IMR-90 (cell line): ENCODE data around the gene DTNA. TPM values are rescaled to one million over a fixed set of nuclear protein-coding genes. Genes with fewer than 3 reads are reported as not detected.

Experiments
- ATAC-seq: fragments of 200-7000 bp; cut with Tn5 transposase; 2 replicates; pipeline ENCODE4 v1.9.1; 2020; ENCODE audit warnings: low read depth, mild to moderate bottlenecking, moderate library complexity
- BruUV-seq: library from RNA; stranded (reverse); fragments of 400-500 nt; replicated peaks from 2 replicates; lab custom pipeline; 2021; lab: Mats Ljungman, UMichigan
- CTCF ChIA-PET: fragments of 300-600 bp; formaldehyde crosslinking; extraction: SDS; loops from one replicate; lab custom pipeline; 2021; ENCODE audit warnings: antibody characterized with exemption; lab: Yijun Ruan, JAX
- POLR2A ChIA-PET: fragments of 300-600 bp; sonication (Branson Sonifier 250); formaldehyde crosslinking; loops from one replicate; lab custom pipeline; 2022; ENCODE audit warnings: antibody characterized with exemption; ENCODE audit not compliant: unreplicated experiment; lab: Charles Lee
- DNase-seq: peaks from one replicate; pipeline ENCODE4 v3.0.0; 2013
- H2AFZ ChIP-seq: replicated peaks from 2 replicates; pipeline ENCODE3; 2013; ENCODE audit warnings: low read length, mild to moderate bottlenecking; ENCODE audit not compliant: poor library complexity
- H2AK5ac ChIP-seq: 2 replicates; pipeline ENCODE4 v1.6.1; 2013; ENCODE audit warnings: low read depth, low read length, inconsistent platforms
- H2AK9ac ChIP-seq: replicated peaks from 2 replicates; pipeline ENCODE3; 2013; ENCODE audit warnings: mild to moderate bottlenecking, low read depth, low read length, moderate library complexity; ENCODE audit not compliant: poor library complexity
- H2BK120ac ChIP-seq: 2 replicates; pipeline ENCODE4 v1.6.1; 2013; ENCODE audit warnings: low read depth, low read length, inconsistent platforms
- H2BK15ac ChIP-seq: 3 replicates; pipeline ENCODE4 v1.6.1; 2013; ENCODE audit warnings: low read depth, low read length, inconsistent platforms
- H2BK20ac ChIP-seq: 2 replicates; pipeline ENCODE4 v1.6.1; 2013; ENCODE audit warnings: low read depth, mild to moderate bottlenecking, inconsistent platforms, low read length, moderate library complexity
- H2BK5ac ChIP-seq: 2 replicates; pipeline ENCODE4 v1.6.1; 2013; ENCODE audit warnings: mild to moderate bottlenecking, low read depth, low read length, inconsistent platforms; ENCODE audit not compliant: poor library complexity, severe bottlenecking
- H3K14ac ChIP-seq: replicated peaks from 2 replicates; pipeline ENCODE4 v1.6.1; 2013; ENCODE audit warnings: low read depth, low read length, inconsistent platforms
- H3K18ac ChIP-seq: 2 replicates; pipeline ENCODE4 v1.6.1; 2013; ENCODE audit warnings: low read depth, low read length, control low read depth
- H3K23ac ChIP-seq: 2 replicates; pipeline ENCODE4 v1.6.1; 2013; ENCODE audit warnings: low read depth, low read length, inconsistent platforms
- H3K27ac ChIP-seq: 2 replicates; pipeline ENCODE4 v1.5.1; 2013; ENCODE audit warnings: mild to moderate bottlenecking, control low read depth, low read length; ENCODE audit not compliant: insufficient read depth
- H3K27me3 ChIP-seq: 2 replicates; pipeline ENCODE4 v1.6.1; 2013; ENCODE audit warnings: low read length; ENCODE audit not compliant: control insufficient read depth, insufficient read depth
- H3K36me3 ChIP-seq: 2 replicates; pipeline ENCODE4 v1.6.1; 2013; ENCODE audit warnings: low read length, mixed read lengths; ENCODE audit not compliant: control insufficient read depth, insufficient read depth
- H3K4ac ChIP-seq: 2 replicates; pipeline ENCODE4 v1.6.1; 2013; ENCODE audit warnings: low read depth, low read length, inconsistent platforms
- H3K4me1 ChIP-seq: 2 replicates; pipeline ENCODE4 v1.6.1; 2013; ENCODE audit warnings: low read length, mixed read lengths; ENCODE audit not compliant: control insufficient read depth, insufficient read depth
- H3K4me2 ChIP-seq: 2 replicates; pipeline ENCODE4 v1.6.1; 2013; ENCODE audit warnings: low read depth, mild to moderate bottlenecking, control low read depth, low read length, moderate library complexity
- H3K4me3 ChIP-seq: 2 replicates; pipeline ENCODE4 v1.5.1; 2013; ENCODE audit warnings: low read depth, mild to moderate bottlenecking, control low read depth, low read length, moderate library complexity; ENCODE audit not compliant: insufficient read depth
- H3K56ac ChIP-seq: 2 replicates; pipeline ENCODE4 v1.6.1; 2013; ENCODE audit warnings: low read length, inconsistent platforms; ENCODE audit not compliant: insufficient read depth; ENCODE audit errors: extremely low read depth
- H3K79me1 ChIP-seq, 2 experiments: 2 replicates each; pipeline ENCODE4 v1.6.1; 2013; ENCODE audit warnings: low read length in 2 of 2, inconsistent platforms in 1 of 2, low read depth in 1 of 2
- H3K9ac ChIP-seq: 2 replicates; pipeline ENCODE4 v1.6.1; 2013; ENCODE audit warnings: low read depth, low read length, control low read depth
- H3K9me1 ChIP-seq: 2 replicates; pipeline ENCODE4 v1.6.1; 2013; ENCODE audit warnings: low read length, inconsistent platforms; ENCODE audit not compliant: insufficient read depth
- H3K9me3 ChIP-seq: 2 replicates; pipeline ENCODE4 v1.6.1; 2013; ENCODE audit warnings: low read length; ENCODE audit not compliant: control insufficient read depth, insufficient read depth
- H4K20me1 ChIP-seq: 2 replicates; pipeline ENCODE4 v1.6.1; 2013; ENCODE audit warnings: low read length, inconsistent platforms; ENCODE audit not compliant: insufficient read depth
- H4K5ac ChIP-seq: 2 replicates; pipeline ENCODE4 v1.6.1; 2013; ENCODE audit warnings: mild to moderate bottlenecking, low read depth, low read length, control low read depth
- H4K8ac ChIP-seq, 2 experiments: 2 replicates each; pipeline ENCODE4 v1.6.1; 2013; ENCODE audit warnings: low read depth in 2 of 2, low read length in 2 of 2, control low read depth in 1 of 2, inconsistent platforms in 1 of 2
- H4K91ac ChIP-seq: 2 replicates; pipeline ENCODE4 v1.6.1; 2013; ENCODE audit warnings: low read depth, low read length, inconsistent platforms; ENCODE audit not compliant: insufficient read depth
- BHLHE40 ChIP-seq: fragments of 150-350 bp; IDR thresholded peaks from 2 replicates; pipeline ENCODE4 v1.6.1; 2016; ENCODE audit warnings: mild to moderate bottlenecking, low read depth, low read length
- CEBPB ChIP-seq: IDR thresholded peaks from 2 replicates; pipeline ENCODE4 v1.6.1; 2012; ENCODE audit warnings: low read depth, low read length, improper control_type of control experiment
- CHD1 ChIP-seq: IDR thresholded peaks from 2 replicates; pipeline ENCODE4 v1.6.1; 2012; ENCODE audit warnings: low read depth, low read length, improper control_type of control experiment
- FOS ChIP-seq: fragments of 150-350 bp; IDR thresholded peaks from 2 replicates; pipeline ENCODE4 v1.6.1; 2016; ENCODE audit warnings: low read depth, low read length
- MAFK ChIP-seq: IDR thresholded peaks from 2 replicates; pipeline ENCODE4 v1.6.1; 2012; ENCODE audit warnings: low read depth, low read length, improper control_type of control experiment
- MAZ ChIP-seq: IDR thresholded peaks from 2 replicates; pipeline ENCODE4 v1.6.1; 2012; ENCODE audit warnings: low read depth, mild to moderate bottlenecking, low read length, improper control_type of control experiment, moderate library complexity, borderline replicate concordance
- MXI1 ChIP-seq: IDR thresholded peaks from 2 replicates; pipeline ENCODE4 v1.6.1; 2012; ENCODE audit warnings: low read depth, mild to moderate bottlenecking, low read length, moderate library complexity, borderline replicate concordance
- NFE2L2 ChIP-seq: fragments of 150-350 bp; IDR thresholded peaks from 2 replicates; pipeline ENCODE4 v1.6.1; 2016; ENCODE audit warnings: low read depth, mild to moderate bottlenecking, low read length
- POLR2A ChIP-seq: IDR thresholded peaks from 2 replicates; pipeline ENCODE4 v1.6.1; 2012; ENCODE audit warnings: mild to moderate bottlenecking, low read depth, low read length
- RAD21 ChIP-seq: IDR thresholded peaks from 2 replicates; pipeline ENCODE4 v1.6.1; 2012; ENCODE audit warnings: low read length, improper control_type of control experiment
- RCOR1 ChIP-seq: IDR thresholded peaks from 2 replicates; pipeline ENCODE4 v1.6.1; 2012; ENCODE audit warnings: mild to moderate bottlenecking, low read length, improper control_type of control experiment; ENCODE audit not compliant: insufficient replicate concordance
- RFX5 ChIP-seq: IDR thresholded peaks from 2 replicates; pipeline ENCODE4 v1.8.0; 2012; ENCODE audit warnings: low read depth, mild to moderate bottlenecking, low read length, moderate library complexity
- SMC3 ChIP-seq: fragments of 150-350 bp; IDR thresholded peaks from 2 replicates; pipeline ENCODE4 v1.6.1; 2016; ENCODE audit warnings: low read depth, mild to moderate bottlenecking, antibody characterized with exemption, low read length, moderate library complexity
- WGBS, 2 experiments: methylation state at CpG; one replicate each; pipeline versions ENCODE4 v1.1.5 to v1.1.7; 2013; ENCODE audit warnings: missing lambda C conversion rate in 2 of 2; ENCODE audit not compliant: insufficient read length in 1 of 2; ENCODE audit errors: extremely low coverage in 2 of 2; 5-methylcytosine and 5-hydroxymethylcytosine counted together
- dilution Hi-C: fragments of 300-500 bp; cut with HindIII; formaldehyde crosslinking; loops from one replicate; pipeline ENCODE4 v1.14.3; 2018; ENCODE audit warnings: low sequenced_read_pairs; ENCODE audit not compliant: unreplicated experiment
- in situ Hi-C: fragments of 300-500 bp; cut with MboI; formaldehyde crosslinking; loops from 3 replicates; pipeline ENCODE4 v1.14.3; 2019; ENCODE audit warnings: low sequenced_read_pairs, inconsistent platforms, mixed read lengths
- intact Hi-C: fragments of 100-400 bp; cut with micrococcal nuclease; formaldehyde crosslinking; loops from 2 replicates; pipeline ENCODE4 v1.10.0; 2022
- polyA plus RNA-seq, 3 experiments: library from polyadenylated mRNA; depleted of rRNA; stranded (reverse); fragments of >200 nt; gene quantifications; 2 replicates each; pipeline ENCODE4 v1.2.3, GENCODE V29; 2012; ENCODE audit warnings: low replicate concordance in 1 of 3
- total RNA-seq: library from RNA; depleted of rRNA; stranded (reverse); fragments of >200 nt; gene quantifications from 2 replicates; pipeline ENCODE4 v1.2.3, GENCODE V29; 2012
- TF ChIP-seq, protein P1 (sequence below): fragments of 150-350 bp; IDR thresholded peaks from 2 replicates; pipeline ENCODE4 v1.6.1; 2016; ENCODE audit warnings: low read depth, mild to moderate bottlenecking, low read length, moderate library complexity, borderline replicate concordance
- TF ChIP-seq, protein P2 (sequence below): conservative IDR thresholded peaks from 2 replicates; pipeline ENCODE4 v1.5.1; 2012; ENCODE audit warnings: mild to moderate bottlenecking, low read depth, low read length, improper control_type of control experiment
- TF ChIP-seq, protein P3 (sequence below): fragments of 150-350 bp; IDR thresholded peaks from 2 replicates; pipeline ENCODE4 v1.6.1; 2017; ENCODE audit warnings: mild to moderate bottlenecking, antibody characterized with exemption, low read length, low read depth

The DTNA gene
- total and polyA plus RNA-seq, 2 of the 4 experiments (the other 2 are of a cell fraction) = 9.5 to 10.8 TPM

DNA sequence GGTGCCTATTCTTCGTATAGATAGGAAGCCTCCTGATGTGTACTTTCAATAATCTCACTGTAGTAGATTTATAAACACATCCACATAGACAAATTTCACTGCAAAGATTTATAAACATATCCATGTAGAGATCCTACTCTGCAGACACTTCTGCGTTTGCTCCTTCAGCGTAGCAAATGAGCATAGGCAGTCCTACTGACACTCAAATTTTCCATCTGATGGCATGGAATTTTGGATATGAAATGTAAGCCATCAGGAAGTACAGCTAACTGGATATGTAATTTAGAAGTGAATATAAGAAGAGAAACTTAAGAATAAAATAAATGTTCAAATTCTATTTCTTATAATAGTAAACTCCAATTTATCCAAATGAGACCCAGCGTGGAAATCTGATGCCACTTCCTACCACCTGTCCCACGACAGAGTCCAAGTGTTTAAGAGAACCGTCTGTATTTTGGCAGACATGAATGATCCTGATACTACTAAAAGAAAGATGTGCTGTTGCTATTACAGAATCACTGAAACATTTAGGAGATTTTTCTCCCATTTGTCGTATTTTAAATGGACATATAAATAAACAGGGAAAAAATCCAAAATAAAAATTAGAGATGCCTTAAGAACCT lies 86.0 kb downstream of the DTNA start:
- Histone ChIP-seq H3K9me1 (no peaks in the 10 kb centered on the region), H4K20me1 (no peaks in the 10 kb centered on the region), H3K18ac (no peak overlapping the region), H4K8ac (no peak overlapping the region), H3K4ac (no peak overlapping the region), H3K23ac (no peak overlapping the region), H3K79me1 (no peaks in the 10 kb centered on the region), H3K27me3 (no peaks in the 10 kb centered on the region), H3K4me1 (no peaks in the 10 kb centered on the region; the same call in 1 of the 2 replicates), H4K91ac (no peak overlapping the region), H2BK20ac (no peak overlapping the region), H2BK15ac (no peak overlapping the region), H3K4me3 (no peak overlapping the region), H2BK5ac (no peak overlapping the region), H3K9ac (no peak overlapping the region), H3K4me2 (no peak overlapping the region), H3K56ac (no peak overlapping the region), H3K9me3 (no peaks in the 10 kb centered on the region), H3K14ac (no peak overlapping the region), H2AK5ac (no peak overlapping the region), H3K36me3 (no peaks in the 10 kb centered on the region), H2BK120ac (no peak overlapping the region), H2AFZ (no peak overlapping the region), H3K27ac (no peak overlapping the region), H4K5ac (no peak overlapping the region), H2AK9ac (no peak overlapping the region)
- ChIA-PET POLR2A (no interaction called here), CTCF (interaction anchor here (1.0 to 1.1 kb wide), 2 partner anchors 11 to 14 kb away, joined by 3 to 4 read pairs; no protein-coding TSS in a partner anchor)
- TF ChIP-seq FOS = no peak
- TF ChIP-seq, protein P1, sequence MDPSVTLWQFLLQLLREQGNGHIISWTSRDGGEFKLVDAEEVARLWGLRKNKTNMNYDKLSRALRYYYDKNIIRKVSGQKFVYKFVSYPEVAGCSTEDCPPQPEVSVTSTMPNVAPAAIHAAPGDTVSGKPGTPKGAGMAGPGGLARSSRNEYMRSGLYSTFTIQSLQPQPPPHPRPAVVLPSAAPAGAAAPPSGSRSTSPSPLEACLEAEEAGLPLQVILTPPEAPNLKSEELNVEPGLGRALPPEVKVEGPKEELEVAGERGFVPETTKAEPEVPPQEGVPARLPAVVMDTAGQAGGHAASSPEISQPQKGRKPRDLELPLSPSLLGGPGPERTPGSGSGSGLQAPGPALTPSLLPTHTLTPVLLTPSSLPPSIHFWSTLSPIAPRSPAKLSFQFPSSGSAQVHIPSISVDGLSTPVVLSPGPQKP = no peak
- no peak for TF ChIP-seq RFX5
- no peak for TF ChIP-seq CEBPB
- TF ChIP-seq BHLHE40 = no peak
- TF ChIP-seq NFE2L2 = no peak
- no peak for TF ChIP-seq SMC3
- no peak for TF ChIP-seq MXI1
- no peak for TF ChIP-seq POLR2A
- TF ChIP-seq, protein P2, sequence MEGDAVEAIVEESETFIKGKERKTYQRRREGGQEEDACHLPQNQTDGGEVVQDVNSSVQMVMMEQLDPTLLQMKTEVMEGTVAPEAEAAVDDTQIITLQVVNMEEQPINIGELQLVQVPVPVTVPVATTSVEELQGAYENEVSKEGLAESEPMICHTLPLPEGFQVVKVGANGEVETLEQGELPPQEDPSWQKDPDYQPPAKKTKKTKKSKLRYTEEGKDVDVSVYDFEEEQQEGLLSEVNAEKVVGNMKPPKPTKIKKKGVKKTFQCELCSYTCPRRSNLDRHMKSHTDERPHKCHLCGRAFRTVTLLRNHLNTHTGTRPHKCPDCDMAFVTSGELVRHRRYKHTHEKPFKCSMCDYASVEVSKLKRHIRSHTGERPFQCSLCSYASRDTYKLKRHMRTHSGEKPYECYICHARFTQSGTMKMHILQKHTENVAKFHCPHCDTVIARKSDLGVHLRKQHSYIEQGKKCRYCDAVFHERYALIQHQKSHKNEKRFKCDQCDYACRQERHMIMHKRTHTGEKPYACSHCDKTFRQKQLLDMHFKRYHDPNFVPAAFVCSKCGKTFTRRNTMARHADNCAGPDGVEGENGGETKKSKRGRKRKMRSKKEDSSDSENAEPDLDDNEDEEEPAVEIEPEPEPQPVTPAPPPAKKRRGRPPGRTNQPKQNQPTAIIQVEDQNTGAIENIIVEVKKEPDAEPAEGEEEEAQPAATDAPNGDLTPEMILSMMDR = no peak
- TF ChIP-seq RCOR1 = no peak
- no peak for TF ChIP-seq MAFK
- no peak for TF ChIP-seq CHD1
- no peak for TF ChIP-seq RAD21
- TF ChIP-seq, protein P3, sequence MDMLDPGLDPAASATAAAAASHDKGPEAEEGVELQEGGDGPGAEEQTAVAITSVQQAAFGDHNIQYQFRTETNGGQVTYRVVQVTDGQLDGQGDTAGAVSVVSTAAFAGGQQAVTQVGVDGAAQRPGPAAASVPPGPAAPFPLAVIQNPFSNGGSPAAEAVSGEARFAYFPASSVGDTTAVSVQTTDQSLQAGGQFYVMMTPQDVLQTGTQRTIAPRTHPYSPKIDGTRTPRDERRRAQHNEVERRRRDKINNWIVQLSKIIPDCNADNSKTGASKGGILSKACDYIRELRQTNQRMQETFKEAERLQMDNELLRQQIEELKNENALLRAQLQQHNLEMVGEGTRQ = no peak
- no peak for TF ChIP-seq MAZ
- dilution Hi-C loops (no loop called here), in situ Hi-C loops (loop anchor here (25.0 kb wide), 1 partner anchor 684 kb away; no protein-coding TSS in a partner anchor), intact Hi-C loops (no loop called here)
- no peak for DNase-seq
- WGBS, 2 experiments = no CpG with 5 or more reads among the region's 7 CpGs
- ATAC-seq = no peak
- no TSS peak for BruUV-seq
